Keratinocyte (primary cell): ENCODE data around the gene RPS26. TPM values are rescaled to one million over a fixed set of nuclear protein-coding genes. Genes with fewer than 3 reads are reported as not detected.
A peak's percentile ranks its signal among the peaks of the same experiment; 100 is the strongest.

Experiments
- DNase-seq: peaks from one replicate; pipeline ENCODE4 v3.0.0-alpha.2; 2011; ENCODE audit warnings: low read depth, missing footprints, low spot score
- FAIRE-seq: peaks from 2 replicates; lab custom pipeline; 2011; peaks lifted over from hg19 to GRCh38; lab: Jason Lieb, UNC
- H2AFZ ChIP-seq: 2 replicates; pipeline ENCODE4 v1.6.0; 2012; ENCODE audit warnings: low read length, control low read depth, inconsistent platforms; ENCODE audit not compliant: control insufficient read depth
- H3K27ac ChIP-seq: 2 replicates; pipeline ENCODE4 v1.5.1; 2011; ENCODE audit warnings: low read length; ENCODE audit not compliant: control insufficient read depth, insufficient read depth
- H3K27me3 ChIP-seq: 3 replicates; pipeline ENCODE4 v1.6.0; 2011; ENCODE audit warnings: low read length; ENCODE audit not compliant: control insufficient read depth, insufficient read depth; ENCODE audit errors: extremely low read depth
- H3K36me3 ChIP-seq, 2 experiments: 2 replicates in 1 of 2; 3 replicates in 1 of 2; pipeline ENCODE4 v1.5.1; 2011; ENCODE audit warnings: low read length in 2 of 2, mild to moderate bottlenecking in 1 of 2; ENCODE audit not compliant: control insufficient read depth in 2 of 2, insufficient read depth in 2 of 2; ENCODE audit errors: extremely low read depth in 1 of 2
- H3K4me1 ChIP-seq: 3 replicates; pipeline ENCODE4 v1.5.1; 2011; ENCODE audit warnings: low read length; ENCODE audit not compliant: control insufficient read depth, insufficient read depth; ENCODE audit errors: extremely low read depth
- H3K4me2 ChIP-seq: 3 replicates; pipeline ENCODE4 v1.6.0; 2011; ENCODE audit warnings: low read depth, low read length; ENCODE audit not compliant: control insufficient read depth, insufficient read depth; ENCODE audit errors: extremely low read depth
- H3K4me3 ChIP-seq, 3 experiments: fragments of 200-600 bp in 1 of 3; sonication (generic) in 1 of 3; 2 replicates in 2 of 3; 3 replicates in 1 of 3; pipeline ENCODE4 v1.5.1; 2011 to 2016; ENCODE audit warnings: low read length in 3 of 3, mild to moderate bottlenecking in 3 of 3, control low read depth in 2 of 3, inconsistent platforms in 1 of 3, low read depth in 1 of 3, mixed read lengths in 1 of 3, mixed run types in 1 of 3, moderate library complexity in 1 of 3; ENCODE audit not compliant: control insufficient read depth in 2 of 3, insufficient read depth in 2 of 3; ENCODE audit errors: extremely low read depth in 1 of 3
- H3K79me2 ChIP-seq: 2 replicates; pipeline ENCODE4 v1.6.0; 2012; ENCODE audit warnings: low read length; ENCODE audit not compliant: control insufficient read depth, insufficient read depth
- H3K9ac ChIP-seq: 3 replicates; pipeline ENCODE4 v1.6.0; 2011; ENCODE audit warnings: low read length; ENCODE audit not compliant: control insufficient read depth, insufficient read depth; ENCODE audit errors: extremely low read depth
- H3K9me1 ChIP-seq: 3 replicates; pipeline ENCODE4 v1.6.0; 2011; ENCODE audit warnings: low read length; ENCODE audit not compliant: control insufficient read depth, insufficient read depth; ENCODE audit errors: extremely low read depth
- H3K9me3 ChIP-seq: 2 replicates; pipeline ENCODE4 v1.5.1; 2012; ENCODE audit warnings: low read depth, low read length; ENCODE audit not compliant: control insufficient read depth
- H4K20me1 ChIP-seq: 3 replicates; pipeline ENCODE4 v1.6.0; 2011; ENCODE audit warnings: low read length; ENCODE audit not compliant: control insufficient read depth, insufficient read depth; ENCODE audit errors: extremely low read depth
- EZH2 ChIP-seq: IDR thresholded peaks from one replicate; pipeline ENCODE4 v1.6.1; 2012; ENCODE audit warnings: inconsistent platforms, mild to moderate bottlenecking, low read length, moderate library complexity
- dilution Hi-C: fragments of 300-500 bp; cut with MboI; formaldehyde crosslinking; loops from one replicate; pipeline ENCODE4 v1.7.0; 2020; ENCODE audit warnings: low sequenced_read_pairs; ENCODE audit not compliant: extremely low pct_ligation_motif_present
- polyA plus RNA-seq, 5 experiments: library from polyadenylated mRNA; depleted of rRNA in 3 of 5; stranded (reverse) in 3 of 5; stranded (forward) in 1 of 5; unstranded in 1 of 5; fragments of >200 nt; gene quantifications; 1 replicate in 1 of 5; 2 replicates in 3 of 5; 3 replicates in 1 of 5; pipeline versions ENCODE4 v1.2.1 to v1.2.3, GENCODE V29; 2011 to 2012; ENCODE audit warnings: missing spikeins in 2 of 5, low read depth in 1 of 5, low replicate concordance in 1 of 5
- TF ChIP-seq, protein P1 (sequence below), 3 experiments: IDR thresholded peaks in 1 of 3; conservative IDR thresholded peaks in 1 of 3; optimal IDR thresholded peaks in 1 of 3; 2 replicates in 2 of 3; 3 replicates in 1 of 3; pipeline versions ENCODE3 to v1.5.1; 2011; ENCODE audit warnings: low read length in 3 of 3, mild to moderate bottlenecking in 3 of 3, moderate library complexity in 2 of 3, control low read depth in 1 of 3, inconsistent platforms in 1 of 3; ENCODE audit not compliant: insufficient read depth in 2 of 3; ENCODE audit errors: extremely low read depth in 1 of 3

The RPS26 gene
- polyA plus RNA-seq, 1 donor (not counting 4 experiments of a cell fraction or from before 2014, with no cell fraction given) = 663 TPM

DNA sequence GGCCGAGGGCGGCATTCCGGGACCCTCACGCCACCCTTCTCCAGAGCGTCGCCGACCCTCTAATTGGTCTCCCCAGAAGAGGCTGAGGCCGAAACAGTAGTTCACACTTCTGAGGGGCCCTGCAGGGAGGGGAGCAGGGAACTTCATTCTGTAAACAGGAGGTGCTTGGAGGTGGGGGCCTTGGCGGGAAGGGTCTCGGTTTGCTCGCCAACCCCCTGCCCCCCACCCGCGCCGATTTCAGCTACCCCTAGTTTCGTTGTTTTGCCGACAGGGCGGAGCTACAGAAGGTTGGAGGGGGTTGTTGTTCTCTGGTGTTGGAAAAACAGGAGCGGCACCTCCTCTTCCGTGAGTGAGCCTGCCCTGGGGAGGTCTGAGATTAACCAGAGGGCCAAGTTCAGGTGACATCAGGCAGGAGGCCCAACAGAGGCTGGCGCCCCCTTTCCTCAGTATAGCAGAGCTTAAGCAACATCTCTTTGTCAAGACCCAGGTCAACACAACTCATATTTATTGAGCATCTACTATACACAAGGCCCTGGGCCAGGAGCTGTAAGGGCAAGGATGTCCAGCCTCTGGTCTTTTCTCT, 38.9 kb downstream of the RPS26 start:
- Histone ChIP-seq H2AFZ (peak overlapping the region; percentile 97), H3K4me3 (peak overlapping the region; percentile 72 to 79 (median 79)), H3K36me3 (peaks cover 0 to 8% of the 10 kb centered on the region in 2 experiments), H3K9me1 (no peaks in the 10 kb centered on the region), H3K79me2 (no peaks in the 10 kb centered on the region), H3K27ac (peak overlapping the region; percentile 84), H4K20me1 (no peaks in the 10 kb centered on the region), H3K27me3 (no peaks in the 10 kb centered on the region), H3K9ac (peak overlapping the region; percentile 83), H3K4me1 (peaks cover 10% of the 10 kb centered on the region), H3K9me3 (no peaks in the 10 kb centered on the region), H3K4me2 (peak overlapping the region; percentile 93)
- dilution Hi-C loops = no loop called here
- no peak for FAIRE-seq
- TF ChIP-seq, protein P1, sequence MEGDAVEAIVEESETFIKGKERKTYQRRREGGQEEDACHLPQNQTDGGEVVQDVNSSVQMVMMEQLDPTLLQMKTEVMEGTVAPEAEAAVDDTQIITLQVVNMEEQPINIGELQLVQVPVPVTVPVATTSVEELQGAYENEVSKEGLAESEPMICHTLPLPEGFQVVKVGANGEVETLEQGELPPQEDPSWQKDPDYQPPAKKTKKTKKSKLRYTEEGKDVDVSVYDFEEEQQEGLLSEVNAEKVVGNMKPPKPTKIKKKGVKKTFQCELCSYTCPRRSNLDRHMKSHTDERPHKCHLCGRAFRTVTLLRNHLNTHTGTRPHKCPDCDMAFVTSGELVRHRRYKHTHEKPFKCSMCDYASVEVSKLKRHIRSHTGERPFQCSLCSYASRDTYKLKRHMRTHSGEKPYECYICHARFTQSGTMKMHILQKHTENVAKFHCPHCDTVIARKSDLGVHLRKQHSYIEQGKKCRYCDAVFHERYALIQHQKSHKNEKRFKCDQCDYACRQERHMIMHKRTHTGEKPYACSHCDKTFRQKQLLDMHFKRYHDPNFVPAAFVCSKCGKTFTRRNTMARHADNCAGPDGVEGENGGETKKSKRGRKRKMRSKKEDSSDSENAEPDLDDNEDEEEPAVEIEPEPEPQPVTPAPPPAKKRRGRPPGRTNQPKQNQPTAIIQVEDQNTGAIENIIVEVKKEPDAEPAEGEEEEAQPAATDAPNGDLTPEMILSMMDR (optimal IDR thresholded peaks at IDR 0.05 in 1 of 3, IDR thresholded peaks at IDR 0.05 in 1 of 3, conservative IDR thresholded peaks at IDR 0.05 in 1 of 3; ENCODE audit: extremely low read depth in 1 of 3, insufficient read depth in 2 of 3, low read length in 3 of 3) = no peak
- no peak for TF ChIP-seq EZH2
- DNase-seq = peak; percentile 54

DNA sequence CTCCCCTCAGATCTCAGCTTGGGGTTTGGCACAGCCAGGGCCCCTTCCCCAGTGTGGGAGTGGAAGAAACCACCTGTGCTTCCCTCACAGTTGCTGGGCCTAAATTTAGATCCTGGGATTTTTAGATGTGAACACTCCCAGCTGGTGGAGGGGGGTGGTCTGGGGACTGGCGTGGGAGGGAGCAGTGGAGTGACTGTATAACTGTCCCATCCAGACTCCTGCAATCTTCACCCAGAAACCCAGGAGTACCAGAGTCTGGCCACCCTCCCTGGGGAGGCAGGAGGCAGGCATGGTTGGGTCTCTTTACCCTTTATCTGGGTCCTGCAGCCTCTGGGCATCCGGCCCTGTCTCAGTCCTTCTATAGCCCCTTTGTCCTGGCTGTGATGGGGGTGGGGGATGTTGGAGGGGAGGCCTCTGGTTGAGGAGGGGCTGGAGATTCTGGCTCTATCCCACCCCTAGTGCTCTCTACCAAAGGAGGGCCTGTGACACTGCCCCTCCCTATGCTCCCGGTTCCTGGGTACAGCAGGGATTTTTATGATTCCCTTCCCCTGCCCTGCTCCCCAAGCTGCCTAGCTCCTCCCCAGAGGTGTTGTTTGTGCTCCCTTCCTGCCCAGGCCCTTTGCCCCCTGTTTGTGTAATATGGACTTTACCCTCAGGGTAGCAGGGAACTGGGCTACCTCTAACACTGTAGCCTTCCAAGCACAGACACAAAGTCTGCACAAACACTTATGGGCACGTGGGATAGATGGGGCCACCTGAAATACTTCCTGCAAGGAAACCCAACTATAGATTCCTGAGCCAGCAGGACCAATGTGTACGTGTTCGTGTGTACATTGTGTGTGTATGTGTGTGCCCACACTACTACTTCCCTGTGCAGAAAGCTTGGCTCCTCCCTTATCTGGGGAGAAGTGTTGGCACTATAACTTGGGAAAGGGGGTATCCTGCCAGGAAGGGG, 40.0 kb downstream of the RPS26 start:
- dilution Hi-C loops = no loop called here
- Histone ChIP-seq H4K20me1 (no peaks in the 10 kb centered on the region), H3K27ac (no peak overlapping the region)

More for the DNA sequence above, 40.0 kb downstream of the RPS26 start:
- no peak overlapping the region for H2AFZ ChIP-seq
- H3K9me3 ChIP-seq = no peaks in the 10 kb centered on the region
- no peak for DNase-seq
- peaks cover 16% of the 10 kb centered on the region for H3K4me1 ChIP-seq
- H3K36me3 ChIP-seq = peaks cover 0 to 8% of the 10 kb centered on the region in 2 experiments
- H3K79me2 ChIP-seq = no peaks in the 10 kb centered on the region
- H3K4me3 ChIP-seq = peak overlapping the region in 2 of 3 experiments; percentile 72 to 79
- no peak overlapping the region for H3K9ac ChIP-seq
- no peaks in the 10 kb centered on the region for H3K9me1 ChIP-seq
- TF ChIP-seq, protein P1 (optimal IDR thresholded peaks at IDR 0.05 in 1 of 3, IDR thresholded peaks at IDR 0.05 in 1 of 3, conservative IDR thresholded peaks at IDR 0.05 in 1 of 3; ENCODE audit: extremely low read depth in 1 of 3, insufficient read depth in 2 of 3, low read length in 3 of 3) = no peak
- TF ChIP-seq EZH2 = no peak
- FAIRE-seq = no peak
- peak overlapping the region; percentile 93 for H3K4me2 ChIP-seq
- H3K27me3 ChIP-seq = no peaks in the 10 kb centered on the region
